SW480 (cell line): ENCODE measurements around the gene USHBP1.

ENCODE experiments used
- DNase-seq: peaks from one replicate; pipeline ENCODE4 v3.0.0-alpha.2; 2016; ENCODE audit warnings: low spot score

USHBP1 gene

GRCh38 chr19:17210296-17210695 is 54.2 kb downstream of the USHBP1 start:
- DNase-seq: no peak

- DNase-seq: peak; percentile 63
These were observed 55.2 kb downstream of the USHBP1 start for GRCh38 chr19:17209126-17210036.

DNA sequence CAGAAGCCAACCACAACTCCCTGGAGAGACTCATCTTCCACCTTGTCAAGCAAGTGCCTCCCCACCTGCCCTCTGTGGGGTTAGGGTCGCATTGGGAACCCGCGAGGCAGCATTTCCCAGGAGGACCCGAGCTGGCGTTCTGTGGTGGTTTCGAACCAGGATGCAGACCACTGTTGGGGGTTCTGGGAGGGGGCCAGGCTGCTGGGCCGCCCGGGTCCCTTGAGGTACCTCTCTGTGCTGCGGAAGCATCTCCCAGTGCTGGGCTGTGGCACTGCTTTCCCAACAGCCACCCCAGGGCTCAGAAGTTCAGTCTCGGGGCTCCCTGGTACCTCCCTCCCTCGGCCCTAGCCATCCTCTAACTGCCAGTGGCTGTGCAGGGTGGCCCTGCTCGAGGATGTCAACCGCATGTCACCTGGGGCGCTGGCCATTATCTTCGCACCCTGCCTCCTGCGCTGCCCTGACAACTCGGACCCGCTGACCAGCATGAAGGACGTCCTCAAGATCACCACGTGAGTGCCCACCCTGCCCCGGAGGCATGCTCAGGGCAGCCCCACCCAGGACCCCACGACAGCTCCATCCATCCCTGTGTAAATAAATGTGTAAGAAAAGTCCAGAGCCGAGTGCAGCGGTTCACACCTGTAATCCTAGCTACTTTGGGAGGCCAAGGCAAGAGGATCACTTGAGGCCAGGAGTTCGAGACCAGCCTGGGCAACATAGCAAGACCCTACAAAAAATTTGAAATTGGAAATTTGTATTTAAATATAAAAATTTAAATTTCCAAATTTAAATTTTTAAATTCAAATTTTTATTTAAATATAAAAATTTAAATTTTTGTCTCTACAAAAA is 57.6 kb downstream of the USHBP1 start:
- DNase-seq: no peak

GRCh38 chr19:17205237-17206140 is 59.1 kb downstream of the USHBP1 start:
- DNase-seq: peak; percentile 34

DNA sequence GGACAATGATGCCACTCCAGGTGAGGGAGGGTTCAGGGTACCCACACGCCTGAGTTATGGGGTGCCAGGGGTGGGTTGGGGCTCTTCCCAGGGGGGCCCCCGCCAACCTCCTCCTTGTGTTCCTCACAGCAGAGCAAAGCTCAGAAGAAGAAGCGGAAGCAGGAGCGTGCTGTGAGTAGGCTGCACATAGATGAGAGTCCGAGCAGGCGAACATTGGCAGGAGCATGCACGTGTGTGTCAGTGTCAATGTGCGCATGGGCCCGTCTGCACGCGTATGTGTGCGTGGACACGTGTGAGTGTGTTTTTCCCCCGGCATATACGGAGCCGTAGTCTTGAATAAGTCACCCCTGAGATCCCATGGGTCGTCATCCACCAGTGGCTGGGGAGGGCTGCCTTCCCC is 61.8 kb downstream of the USHBP1 start:
- no peak for DNase-seq

- DNase-seq: peak; percentile 53
These were observed 62.3 kb downstream of the USHBP1 start for GRCh38 chr19:17202249-17202648.

DNA sequence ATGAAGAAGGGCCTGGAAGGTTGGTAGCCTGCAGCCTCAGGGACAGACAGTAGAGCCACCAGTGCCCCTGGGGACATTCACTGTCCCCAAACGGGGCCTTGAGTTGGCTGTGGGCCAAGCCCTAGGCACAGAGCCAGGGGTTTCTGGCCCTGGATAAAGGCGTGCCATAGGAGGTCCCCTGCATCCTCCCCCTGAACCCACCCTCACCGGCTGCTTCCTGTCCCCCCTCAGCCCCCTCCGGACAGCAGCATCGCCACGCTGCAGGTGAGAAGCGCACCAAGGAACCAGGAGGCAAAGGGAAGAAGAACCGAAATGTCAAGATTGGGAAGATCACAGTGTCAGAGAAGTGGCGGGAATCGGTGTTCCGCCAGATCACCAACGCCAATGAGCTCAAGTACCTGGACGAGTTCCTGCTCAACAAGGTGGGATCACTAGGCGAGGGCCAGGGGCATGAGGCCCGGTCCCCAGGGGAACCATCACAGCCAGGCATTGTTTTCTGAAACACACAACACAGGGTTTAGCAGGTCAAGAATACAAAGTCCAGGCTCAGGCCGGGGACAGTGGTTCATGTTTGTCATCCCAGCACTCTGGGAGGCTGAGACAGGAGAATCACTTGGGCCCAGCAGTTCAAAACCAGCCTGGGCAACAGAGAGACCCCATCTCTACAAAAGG is 64.0 kb downstream of the USHBP1 start:
- DNase-seq: no peak
